Panc1 (cell line): ENCODE data around the gene BBS9.

ENCODE experiments used
- POLR2AphosphoS5 ChIP-seq: IDR thresholded peaks from 2 replicates; pipeline ENCODE4 v1.6.1; 2012; ENCODE audit warnings: mild to moderate bottlenecking, low read depth, low read length, moderate library complexity
- SIN3A ChIP-seq: IDR thresholded peaks from 2 replicates; pipeline ENCODE4 v1.6.1; 2012; ENCODE audit warnings: low read depth, mild to moderate bottlenecking, low read length, moderate library complexity, borderline replicate concordance; ENCODE audit not compliant: insufficient read depth
- TCF7L2 ChIP-seq: IDR thresholded peaks from 2 replicates; pipeline ENCODE4 v1.6.1; 2011; ENCODE audit warnings: mild to moderate bottlenecking, low read depth, low read length, inconsistent platforms
- TF ChIP-seq, protein P1 (sequence below): fragments of 450-650 bp; IDR thresholded peaks from 2 replicates; pipeline ENCODE4 v1.5.1; 2017; ENCODE audit warnings: mild to moderate bottlenecking
- TF ChIP-seq, protein P2 (sequence below), 2 experiments: IDR thresholded peaks; 2 replicates each; pipeline ENCODE4 v1.6.1; 2011 to 2012; ENCODE audit warnings: low read depth in 2 of 2, control low read depth in 1 of 2, low read length in 1 of 2, mild to moderate bottlenecking in 1 of 2, moderate library complexity in 1 of 2; ENCODE audit not compliant: insufficient read depth in 1 of 2

GRCh38 chr7:33537104-33537477, 407.7 kb downstream of the BBS9 start:
- TF ChIP-seq POLR2AphosphoS5, result no peak
- TF ChIP-seq, protein P1, sequence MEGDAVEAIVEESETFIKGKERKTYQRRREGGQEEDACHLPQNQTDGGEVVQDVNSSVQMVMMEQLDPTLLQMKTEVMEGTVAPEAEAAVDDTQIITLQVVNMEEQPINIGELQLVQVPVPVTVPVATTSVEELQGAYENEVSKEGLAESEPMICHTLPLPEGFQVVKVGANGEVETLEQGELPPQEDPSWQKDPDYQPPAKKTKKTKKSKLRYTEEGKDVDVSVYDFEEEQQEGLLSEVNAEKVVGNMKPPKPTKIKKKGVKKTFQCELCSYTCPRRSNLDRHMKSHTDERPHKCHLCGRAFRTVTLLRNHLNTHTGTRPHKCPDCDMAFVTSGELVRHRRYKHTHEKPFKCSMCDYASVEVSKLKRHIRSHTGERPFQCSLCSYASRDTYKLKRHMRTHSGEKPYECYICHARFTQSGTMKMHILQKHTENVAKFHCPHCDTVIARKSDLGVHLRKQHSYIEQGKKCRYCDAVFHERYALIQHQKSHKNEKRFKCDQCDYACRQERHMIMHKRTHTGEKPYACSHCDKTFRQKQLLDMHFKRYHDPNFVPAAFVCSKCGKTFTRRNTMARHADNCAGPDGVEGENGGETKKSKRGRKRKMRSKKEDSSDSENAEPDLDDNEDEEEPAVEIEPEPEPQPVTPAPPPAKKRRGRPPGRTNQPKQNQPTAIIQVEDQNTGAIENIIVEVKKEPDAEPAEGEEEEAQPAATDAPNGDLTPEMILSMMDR, result no peak
- TF ChIP-seq SIN3A, result no peak
- no peak for TF ChIP-seq TCF7L2
- TF ChIP-seq, protein P2, sequence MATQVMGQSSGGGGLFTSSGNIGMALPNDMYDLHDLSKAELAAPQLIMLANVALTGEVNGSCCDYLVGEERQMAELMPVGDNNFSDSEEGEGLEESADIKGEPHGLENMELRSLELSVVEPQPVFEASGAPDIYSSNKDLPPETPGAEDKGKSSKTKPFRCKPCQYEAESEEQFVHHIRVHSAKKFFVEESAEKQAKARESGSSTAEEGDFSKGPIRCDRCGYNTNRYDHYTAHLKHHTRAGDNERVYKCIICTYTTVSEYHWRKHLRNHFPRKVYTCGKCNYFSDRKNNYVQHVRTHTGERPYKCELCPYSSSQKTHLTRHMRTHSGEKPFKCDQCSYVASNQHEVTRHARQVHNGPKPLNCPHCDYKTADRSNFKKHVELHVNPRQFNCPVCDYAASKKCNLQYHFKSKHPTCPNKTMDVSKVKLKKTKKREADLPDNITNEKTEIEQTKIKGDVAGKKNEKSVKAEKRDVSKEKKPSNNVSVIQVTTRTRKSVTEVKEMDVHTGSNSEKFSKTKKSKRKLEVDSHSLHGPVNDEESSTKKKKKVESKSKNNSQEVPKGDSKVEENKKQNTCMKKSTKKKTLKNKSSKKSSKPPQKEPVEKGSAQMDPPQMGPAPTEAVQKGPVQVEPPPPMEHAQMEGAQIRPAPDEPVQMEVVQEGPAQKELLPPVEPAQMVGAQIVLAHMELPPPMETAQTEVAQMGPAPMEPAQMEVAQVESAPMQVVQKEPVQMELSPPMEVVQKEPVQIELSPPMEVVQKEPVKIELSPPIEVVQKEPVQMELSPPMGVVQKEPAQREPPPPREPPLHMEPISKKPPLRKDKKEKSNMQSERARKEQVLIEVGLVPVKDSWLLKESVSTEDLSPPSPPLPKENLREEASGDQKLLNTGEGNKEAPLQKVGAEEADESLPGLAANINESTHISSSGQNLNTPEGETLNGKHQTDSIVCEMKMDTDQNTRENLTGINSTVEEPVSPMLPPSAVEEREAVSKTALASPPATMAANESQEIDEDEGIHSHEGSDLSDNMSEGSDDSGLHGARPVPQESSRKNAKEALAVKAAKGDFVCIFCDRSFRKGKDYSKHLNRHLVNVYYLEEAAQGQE (IDR thresholded peaks at IDR 0.05; ENCODE audit: insufficient read depth in 1 of 2, low read depth in 2 of 2, low read length in 1 of 2), result no peak
